ENCODE measurements around the gene MRPL12. TPM values are rescaled to one million over a fixed set of nuclear protein-coding genes. Genes with fewer than 3 reads are reported as not detected.
A peak's percentile ranks its signal among the peaks of the same experiment; 100 is the strongest.

Gene MRPL12
- total RNA-seq, 2 experiments from 2014 or later, result 97.7 to 102 TPM

GRCh38 chr17:81683584-81684441, 19.4 kb upstream of the MRPL12 start, which contains the start of the genes ARL16 and HGS:
Gene ARL16, minus strand, starts transcription at chr17:81683797. Its CDS starts 44 bp downstream, at chr17:81683753.
Gene HGS, plus strand, starts transcription at chr17:81684011. Its CDS starts 56 bp downstream, at chr17:81684067.
- peak within 1 kb of the TSS; percentile 70 for H3K27ac Mint-ChIP-seq
- no peaks in the 10 kb centered on the region for H3K9me3 Mint-ChIP-seq
- H3K36me3 Mint-ChIP-seq (ENCODE audit: low read depth), result peaks cover 18% of the 10 kb centered on the region
- CTCF ChIA-PET, result interaction anchor here (1.1 to 1.8 kb wide), 3 partner anchors 9 to 19 kb away, joined by 3 to 5 read pairs (median 4); partner anchors contain the start of gene MRPL12
- H3K27me3 Mint-ChIP-seq (ENCODE audit: low read depth), result no peaks in the 10 kb centered on the region
- peak; percentile 98 for DNase-seq
- peaks cover 37% of the 10 kb centered on the region for H3K4me1 Mint-ChIP-seq (ENCODE audit: low read depth)
- intact Hi-C loops (cut with micrococcal nuclease), result loop anchor here (1.0 to 2.0 kb wide), 4 partner anchors 17 to 149 kb away; partner anchors contain the start of genes CCDC137, MCRIP1, MRPL12 and OXLD1
- H3K4me3 Mint-ChIP-seq, result peak within 1 kb of the TSS; percentile 87

DNA sequence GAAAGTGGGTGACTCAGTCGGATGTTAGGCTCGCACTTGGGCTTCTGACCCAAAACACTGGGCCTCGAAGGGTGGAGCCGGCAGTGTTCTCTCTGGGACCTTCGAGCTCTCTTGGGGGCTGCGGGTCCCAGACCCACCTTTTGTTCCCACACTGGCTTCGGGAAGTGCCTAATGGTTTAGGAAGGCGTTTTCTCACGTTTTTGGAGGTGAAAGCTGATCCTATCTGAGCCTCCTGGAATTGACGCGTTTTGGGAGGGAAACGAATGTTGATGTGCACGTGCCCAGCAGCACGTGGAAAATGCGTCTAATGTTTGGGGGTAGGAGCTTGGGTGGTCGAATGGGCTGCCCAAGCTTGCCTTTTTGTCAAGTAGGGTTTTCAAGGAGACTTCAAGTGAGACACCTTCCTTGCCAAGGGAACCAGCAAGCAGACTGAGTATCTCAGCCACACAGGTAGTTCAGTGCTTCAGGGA, 18.7 kb upstream of the MRPL12 start:
- Mint-ChIP-seq H3K36me3 (ENCODE audit: low read depth) (peaks cover 23% of the 10 kb centered on the region), H3K27ac (peak overlapping the region; percentile 70), H3K4me3 (peak overlapping the region; percentile 82), H3K9me3 (no peaks in the 10 kb centered on the region), H3K27me3 (ENCODE audit: low read depth) (no peaks in the 10 kb centered on the region), H3K4me1 (ENCODE audit: low read depth) (peaks cover 40% of the 10 kb centered on the region)
- intact Hi-C loops (cut with micrococcal nuclease), result no loop called here
- DNase-seq, result peak; percentile 27
- CTCF ChIA-PET, result interaction anchor here (1.3 to 1.7 kb wide), 2 partner anchors 19 to 84 kb away, joined by 4 to 7 read pairs; no protein-coding TSS in a partner anchor

DNA sequence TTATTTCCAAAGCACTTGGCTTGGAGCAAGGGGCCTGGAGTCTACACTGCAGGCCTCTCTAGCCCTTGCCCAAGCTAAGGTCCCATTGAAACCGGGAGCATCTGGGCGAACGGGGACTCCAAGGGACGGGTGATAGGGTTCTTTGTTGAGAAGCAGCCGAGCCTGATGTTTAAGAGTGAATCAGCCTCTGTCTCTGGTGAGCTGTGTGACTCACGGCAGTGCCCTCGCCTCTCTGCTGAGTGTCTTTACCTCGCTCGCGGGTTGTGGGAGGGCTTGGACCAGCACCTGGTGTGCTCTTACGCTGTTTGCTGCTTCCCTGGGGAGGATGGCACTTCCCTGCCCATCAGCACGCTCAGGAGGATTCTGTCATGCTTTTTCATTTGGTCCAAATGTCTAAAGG, 18.1 kb upstream of the MRPL12 start:
- intact Hi-C loops (cut with micrococcal nuclease), result no loop called here
- H3K27me3 Mint-ChIP-seq (ENCODE audit: low read depth), result no peaks in the 10 kb centered on the region
- H3K36me3 Mint-ChIP-seq (ENCODE audit: low read depth), result peaks cover 27% of the 10 kb centered on the region
- no peaks in the 10 kb centered on the region for H3K9me3 Mint-ChIP-seq
- H3K4me3 Mint-ChIP-seq, result peak overlapping the region; percentile 82
- peak; percentile 40 for DNase-seq
- peaks cover 42% of the 10 kb centered on the region for H3K4me1 Mint-ChIP-seq (ENCODE audit: low read depth)
- CTCF ChIA-PET, result interaction anchor here (0.6 to 1.7 kb wide), 3 partner anchors 20 to 84 kb away, joined by 3 to 7 read pairs (median 4); no protein-coding TSS in a partner anchor
- H3K27ac Mint-ChIP-seq, result peak overlapping the region; percentile 70

GRCh38 chr17:81686614-81687013, 16.6 kb upstream of the MRPL12 start:
- H3K4me3 Mint-ChIP-seq, result no peak overlapping the region
- peaks cover 27% of the 10 kb centered on the region for H3K36me3 Mint-ChIP-seq (ENCODE audit: low read depth)
- H3K27ac Mint-ChIP-seq, result no peak overlapping the region
- H3K4me1 Mint-ChIP-seq (ENCODE audit: low read depth), result peaks cover 42% of the 10 kb centered on the region
- DNase-seq, result no peak
- CTCF ChIA-PET, result no interaction called here
- intact Hi-C loops (cut with micrococcal nuclease), result no loop called here
- H3K9me3 Mint-ChIP-seq, result no peaks in the 10 kb centered on the region
- no peaks in the 10 kb centered on the region for H3K27me3 Mint-ChIP-seq (ENCODE audit: low read depth)

DNA sequence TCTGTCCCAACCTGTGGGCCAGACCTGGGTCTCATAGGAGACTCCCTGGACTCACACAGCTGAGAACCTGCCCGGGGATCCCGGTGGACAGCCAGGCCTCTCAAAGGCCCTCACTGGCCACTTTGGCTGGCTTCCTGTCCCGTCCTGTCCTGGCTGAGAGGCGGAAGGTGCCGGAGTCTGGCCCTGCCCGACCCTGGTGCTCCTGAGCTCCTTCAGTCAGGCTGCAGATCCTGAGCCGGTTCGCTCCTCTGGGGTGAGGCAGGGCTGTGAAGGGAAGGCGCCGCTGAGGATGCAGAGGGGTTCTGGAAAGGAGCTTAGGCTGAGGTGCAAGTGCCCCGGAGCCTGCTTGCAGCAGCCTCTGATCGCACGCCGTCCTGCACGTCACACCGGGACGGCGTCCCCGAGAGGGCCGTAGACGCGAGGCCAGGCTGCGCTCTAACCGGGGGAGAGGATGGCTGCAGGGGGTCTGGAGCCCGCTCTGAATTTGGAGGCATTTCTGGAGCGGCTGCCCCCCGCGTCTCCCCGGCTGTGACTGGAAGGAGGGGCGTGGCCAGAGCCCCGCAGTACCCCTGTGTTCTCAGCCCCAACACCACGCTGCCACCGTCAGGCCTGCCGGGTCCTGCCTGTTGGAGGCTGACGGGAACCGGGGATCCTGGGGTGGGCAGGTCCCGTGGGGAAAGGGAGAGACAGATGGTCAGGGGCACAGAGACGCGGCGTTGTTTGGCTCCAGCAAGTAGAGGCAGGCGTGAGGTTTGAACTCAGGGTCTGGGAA, 15.2 kb upstream of the MRPL12 start:
- intact Hi-C loops (cut with micrococcal nuclease), result no loop called here
- Mint-ChIP-seq H3K27ac (no peak overlapping the region), H3K27me3 (ENCODE audit: low read depth) (no peaks in the 10 kb centered on the region), H3K36me3 (ENCODE audit: low read depth) (peaks cover 31% of the 10 kb centered on the region), H3K4me3 (no peak overlapping the region), H3K4me1 (ENCODE audit: low read depth) (peaks cover 36% of the 10 kb centered on the region), H3K9me3 (no peaks in the 10 kb centered on the region)
- CTCF ChIA-PET, result no interaction called here
- DNase-seq, result no peak

GRCh38 chr17:81688616-81689015, 14.6 kb upstream of the MRPL12 start:
- no peaks in the 10 kb centered on the region for H3K27me3 Mint-ChIP-seq (ENCODE audit: low read depth)
- H3K27ac Mint-ChIP-seq, result no peak overlapping the region
- CTCF ChIA-PET, result no interaction called here
- peaks cover 31% of the 10 kb centered on the region for H3K36me3 Mint-ChIP-seq (ENCODE audit: low read depth)
- H3K4me3 Mint-ChIP-seq, result no peak overlapping the region
- intact Hi-C loops (cut with micrococcal nuclease), result no loop called here
- peaks cover 35% of the 10 kb centered on the region for H3K4me1 Mint-ChIP-seq (ENCODE audit: low read depth)
- no peak for DNase-seq
- H3K9me3 Mint-ChIP-seq, result no peaks in the 10 kb centered on the region

- Mint-ChIP-seq H3K36me3 (ENCODE audit: low read depth) (peaks cover 26% of the 10 kb centered on the region), H3K4me1 (ENCODE audit: low read depth) (peaks cover 27% of the 10 kb centered on the region), H3K27me3 (ENCODE audit: low read depth) (no peaks in the 10 kb centered on the region), H3K9me3 (no peaks in the 10 kb centered on the region), H3K4me3 (no peak overlapping the region), H3K27ac (no peak overlapping the region)
- DNase-seq, result no peak
- intact Hi-C loops (cut with micrococcal nuclease), result no loop called here
- CTCF ChIA-PET, result no interaction called here
These were observed 13.1 kb upstream of the MRPL12 start for GRCh38 chr17:81690066-81690465.

- DNase-seq, result no peak
- Mint-ChIP-seq H3K4me1 (ENCODE audit: low read depth) (peaks cover 22% of the 10 kb centered on the region), H3K36me3 (ENCODE audit: low read depth) (peaks cover 26% of the 10 kb centered on the region), H3K4me3 (no peak overlapping the region), H3K9me3 (no peaks in the 10 kb centered on the region), H3K27ac (no peak overlapping the region), H3K27me3 (ENCODE audit: low read depth) (no peaks in the 10 kb centered on the region)
- CTCF ChIA-PET, result no interaction called here
- intact Hi-C loops (cut with micrococcal nuclease), result no loop called here
These were observed 12.6 kb upstream of the MRPL12 start for GRCh38 chr17:81690549-81690948.

GRCh38 chr17:81691196-81691595, 12.0 kb upstream of the MRPL12 start:
- CTCF ChIA-PET, result no interaction called here
- Mint-ChIP-seq H3K4me1 (ENCODE audit: low read depth) (peaks cover 18% of the 10 kb centered on the region), H3K27ac (no peak overlapping the region), H3K27me3 (ENCODE audit: low read depth) (no peaks in the 10 kb centered on the region), H3K4me3 (no peak overlapping the region), H3K9me3 (no peaks in the 10 kb centered on the region), H3K36me3 (ENCODE audit: low read depth) (peaks cover 27% of the 10 kb centered on the region)
- intact Hi-C loops (cut with micrococcal nuclease), result no loop called here
- DNase-seq, result no peak

DNA sequence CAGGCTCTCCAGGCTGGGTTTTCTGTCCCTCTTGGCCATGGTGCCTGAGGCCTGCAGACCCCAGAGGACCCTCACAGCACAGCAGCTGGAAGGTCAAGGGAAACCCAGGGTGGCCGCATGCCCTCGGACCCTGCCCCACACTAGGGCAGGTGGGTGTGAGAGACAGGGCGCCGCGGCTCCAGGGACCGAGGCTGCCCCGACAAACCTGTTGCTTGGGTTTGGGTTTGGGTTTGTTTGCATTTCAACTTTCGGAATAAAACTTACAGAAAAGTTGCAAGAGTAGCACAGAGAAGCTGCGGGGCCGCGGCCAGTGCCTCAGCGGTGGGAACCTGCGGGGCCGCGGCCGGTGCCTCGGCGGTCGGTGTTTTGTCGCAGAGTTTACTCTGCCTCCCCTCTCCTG, 11.6 kb upstream of the MRPL12 start:
- CTCF ChIA-PET, result interaction anchor here (1.9 kb wide), 1 partner anchor 8 kb away, joined by 5 read pairs; the partner anchor contains the start of genes ARL16 and HGS
- no peak overlapping the region for H3K4me3 Mint-ChIP-seq
- intact Hi-C loops (cut with micrococcal nuclease), result no loop called here
- peaks cover 25% of the 10 kb centered on the region for H3K36me3 Mint-ChIP-seq (ENCODE audit: low read depth)
- no peaks in the 10 kb centered on the region for H3K9me3 Mint-ChIP-seq
- no peak for DNase-seq
- H3K27me3 Mint-ChIP-seq (ENCODE audit: low read depth), result no peaks in the 10 kb centered on the region
- H3K27ac Mint-ChIP-seq, result no peak overlapping the region
- H3K4me1 Mint-ChIP-seq (ENCODE audit: low read depth), result peaks cover 16% of the 10 kb centered on the region

DNA sequence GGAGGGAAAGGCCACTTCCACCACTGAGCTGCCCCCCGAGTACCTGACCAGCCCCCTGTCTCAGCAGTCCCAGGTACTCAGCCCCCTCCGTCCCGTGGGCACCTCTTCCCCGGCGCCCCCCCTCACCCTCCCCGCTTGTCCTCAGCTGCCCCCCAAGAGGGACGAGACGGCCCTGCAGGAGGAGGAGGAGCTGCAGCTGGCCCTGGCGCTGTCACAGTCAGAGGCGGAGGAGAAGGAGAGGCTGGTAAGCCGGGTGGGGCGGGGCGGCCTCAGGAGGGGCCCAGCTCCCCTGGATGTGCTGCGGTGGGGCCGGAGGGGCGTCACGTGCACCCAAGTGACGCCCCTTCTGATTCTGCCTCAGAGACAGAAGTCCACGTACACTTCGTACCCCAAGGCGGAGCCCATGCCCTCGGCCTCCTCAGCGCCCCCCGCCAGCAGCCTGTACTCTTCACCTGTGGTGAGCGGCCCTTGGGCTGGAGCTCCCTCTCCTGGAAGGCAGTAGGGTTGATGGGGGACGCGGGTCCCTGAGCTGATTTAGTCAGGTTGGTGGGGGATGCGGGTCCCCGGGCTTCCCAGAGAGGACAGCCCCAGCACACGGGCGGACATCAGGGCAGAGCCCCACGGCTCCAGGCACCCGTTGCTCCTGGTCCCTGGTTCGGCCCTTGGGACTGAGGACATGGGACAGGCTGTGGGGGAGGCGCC, 9.5 kb upstream of the MRPL12 start:
- CTCF ChIA-PET, result interaction anchor here (1.1 to 1.9 kb wide), 2 partner anchors 10 to 18 kb away, joined by 3 to 5 read pairs; partner anchors contain the start of genes ARL16 and HGS
- H3K36me3 Mint-ChIP-seq (ENCODE audit: low read depth), result peaks cover 26% of the 10 kb centered on the region
- no peak for DNase-seq
- H3K9me3 Mint-ChIP-seq, result no peaks in the 10 kb centered on the region
- no peaks in the 10 kb centered on the region for H3K27me3 Mint-ChIP-seq (ENCODE audit: low read depth)
- intact Hi-C loops (cut with micrococcal nuclease), result no loop called here
- H3K4me1 Mint-ChIP-seq (ENCODE audit: low read depth), result peaks cover 6% of the 10 kb centered on the region
- no peak overlapping the region for H3K27ac Mint-ChIP-seq
- no peak overlapping the region for H3K4me3 Mint-ChIP-seq

DNA sequence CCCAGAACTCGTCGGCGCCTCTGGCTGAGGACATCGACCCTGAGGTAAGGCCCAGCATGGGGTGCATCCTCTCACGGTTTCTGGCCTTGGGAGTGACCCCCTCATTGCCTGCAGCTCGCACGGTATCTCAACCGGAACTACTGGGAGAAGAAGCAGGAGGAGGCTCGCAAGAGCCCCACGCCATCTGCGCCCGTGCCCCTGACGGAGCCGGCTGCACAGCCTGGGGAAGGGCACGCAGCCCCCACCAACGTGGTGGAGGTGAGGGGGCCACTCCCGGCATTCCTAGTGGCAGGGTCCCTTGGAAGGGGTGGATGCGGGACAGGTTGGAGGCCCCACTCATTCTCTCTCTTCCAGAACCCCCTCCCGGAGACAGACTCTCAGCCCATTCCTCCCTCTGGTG, 8.4 kb upstream of the MRPL12 start:
- H3K9me3 Mint-ChIP-seq, result no peaks in the 10 kb centered on the region
- CTCF ChIA-PET, result no interaction called here
- no peaks in the 10 kb centered on the region for H3K4me1 Mint-ChIP-seq (ENCODE audit: low read depth)
- no peak overlapping the region for H3K4me3 Mint-ChIP-seq
- no peak overlapping the region for H3K27ac Mint-ChIP-seq
- no peaks in the 10 kb centered on the region for H3K27me3 Mint-ChIP-seq (ENCODE audit: low read depth)
- peaks cover 20% of the 10 kb centered on the region for H3K36me3 Mint-ChIP-seq (ENCODE audit: low read depth)
- intact Hi-C loops (cut with micrococcal nuclease), result no loop called here
- no peak for DNase-seq
